Heart left ventricle (tissue), 16 donors: ENCODE results near the gene MAPK4. TPM values are rescaled to one million over a fixed set of nuclear protein-coding genes. Genes with fewer than 3 reads are reported as not detected.

ENCODE experiments used
- ATAC-seq, 4 donors: fragments of 200-7000 bp; cut with Tn5 transposase; one replicate each; pipeline ENCODE4 v1.9.1; 2020 to 2022; ENCODE audit warnings: moderate library complexity in 4 of 4, mild to moderate bottlenecking in 3 of 4, moderate number of reproducible peaks in 1 of 4
- DNase-seq, 5 donors: peaks; one replicate each; pipeline ENCODE4 v3.0.0-alpha.2; 2020
- H3K27ac ChIP-seq, 12 donors: fragments of 200-600 bp; sonication (generic) in 4 of 12; one replicate each; pipeline versions ENCODE4 v1.5.0 to v1.8.0; 2016 to 2022; ENCODE audit warnings: mild to moderate bottlenecking in 2 of 12
- H3K27me3 ChIP-seq, 9 donors: fragments of 200-600 bp; sonication (generic) in 2 of 9; one replicate each; pipeline versions ENCODE4 v1.5.1 to v1.8.0; 2016 to 2022; ENCODE audit warnings: mild to moderate bottlenecking in 3 of 9
- H3K36me3 ChIP-seq, 9 donors: fragments of 200-600 bp; sonication (generic) in 2 of 9; one replicate each; pipeline versions ENCODE4 v1.5.0 to v1.8.0; 2018 to 2022; ENCODE audit warnings: mild to moderate bottlenecking in 2 of 9
- H3K4me1 ChIP-seq, 12 donors: fragments of 200-600 bp; sonication (generic) in 4 of 12; one replicate each; pipeline versions ENCODE4 v1.5.0 to v1.8.0; 2016 to 2022; ENCODE audit warnings: mild to moderate bottlenecking in 3 of 12
- H3K4me3 ChIP-seq, 12 donors: fragments of 200-600 bp; sonication (generic) in 4 of 12; one replicate each; pipeline versions ENCODE4 v1.5.0 to v1.8.0; 2017 to 2022; ENCODE audit warnings: mild to moderate bottlenecking in 9 of 12, moderate library complexity in 4 of 12
- H3K9me3 ChIP-seq, 12 donors: fragments of 200-600 bp; sonication (generic) in 4 of 12; one replicate each; pipeline versions ENCODE4 v1.5.0 to v1.8.0; 2016 to 2022; ENCODE audit warnings: mild to moderate bottlenecking in 1 of 12
- POLR2A ChIP-seq, 2 donors: fragments of 450-650 bp; IDR thresholded peaks; one replicate each; pipeline ENCODE4 v1.6.1; 2017; ENCODE audit warnings: antibody characterized with exemption in 2 of 2, mild to moderate bottlenecking in 2 of 2, moderate library complexity in 2 of 2
- WGBS, 4 donors: extraction: QIAGEN DNeasy Blood & Tissue Kit in 2 of 4; methylation state at CpG; one replicate each; pipeline versions ENCODE4 v1.1.5 to v1.1.7; 2013 to 2018; 5-methylcytosine and 5-hydroxymethylcytosine counted together
- intact Hi-C, 10 donors: fragments of 100-400 bp; cut with DNase I; formaldehyde crosslinking; loops; one replicate each; pipeline versions ENCODE4 v1.11.1 to v1.14.2; 2022
- polyA plus RNA-seq, 2 donors: library from polyadenylated mRNA; stranded (reverse); fragments of 200-250 nt; gene quantifications; one replicate each; pipeline ENCODE4 v1.2.3, GENCODE V29; 2013
- total RNA-seq, 9 donors: library from RNA; depleted of rRNA in 2 of 9; stranded (reverse); fragments of >200 nt in 2 of 9; fragmentation: NEBNext Ultra II Directional in 3 of 9; extraction: Animal tissue kit (Norgen Biotek cat#: 25700) in 3 of 9; gene quantifications; one replicate each; pipeline versions ENCODE4 v1.1.0 to v1.2.4, GENCODE V29; 2016 to 2023
- TF ChIP-seq, protein P1 (sequence below), 12 donors: fragments of 200-600 bp; sonication (generic) in 4 of 12; IDR thresholded peaks; one replicate each; pipeline versions ENCODE4 v1.5.0 to v1.8.0; 2018 to 2022; ENCODE audit warnings: antibody characterized with exemption in 12 of 12, mild to moderate bottlenecking in 5 of 12
- donor health status: ischemic (EF 13 %, LVEDD 7.1; RV severe dilation, severe dysfunction).
- donor health status: healthy with polysubstance abuse.
- donor health status: DM: no; HTN: yes; CAD: no.
- donor health status: DM: no; HTN: no; CAD: no.
- donor health status: ischemic (EF 25% LVEDD 6.9; RV normal size, moderate dysfunction).
- donor health status: ischemic (EF 25% LVEDD 5.7; RV mildly dilated, moderate dysfunction).
- donor health status: healthy.
- donor health status: DM: yes; HTN: yes; CAD: no.
- donor health status: ischemic (EF 35%, LVEDD 5.7; RV mildly dilated, moderate dysfunction).
- donor health status: nonischemic (EF 11% LVEDD 7.7; RV severe dilation, severe dysfunction).
- donor health status: DM: yes; HTN: yes; CAD: no.
- donor health status: PGD.
- donor health status: ischemic (EF 29% LVEDD 5.4; RV normal size, mild dysfunction).
- donor health status: nonischemic (EF 23%, LVEDD 6.1; RV moderate dilation, normal function).

The MAPK4 gene
- total and polyA plus RNA-seq, 11 donors, result 8.5 to 169 (median 30.1) TPM

DNA sequence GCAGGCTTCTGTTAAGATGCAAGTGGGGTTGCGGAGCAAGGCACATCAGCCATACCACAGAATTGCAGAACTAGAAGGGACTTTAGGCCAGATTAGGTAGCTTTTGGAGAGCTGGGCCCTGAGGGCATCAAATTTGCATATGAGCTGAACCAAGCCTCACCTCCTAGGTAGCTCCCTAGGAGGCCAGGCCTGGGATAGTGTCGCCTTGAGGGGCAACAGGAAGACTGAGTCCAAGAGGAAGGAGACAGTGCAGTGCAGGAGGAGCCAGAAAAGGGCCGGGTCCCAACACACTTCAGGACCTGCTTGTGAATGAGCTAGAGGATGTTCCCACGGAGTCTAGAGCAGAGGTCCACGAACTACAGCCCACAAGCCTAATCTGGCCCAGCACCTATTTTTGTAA lies 98.7 kb downstream of the MAPK4 start:
- H3K27me3 ChIP-seq, result no peaks in the 10 kb centered on the region
- peaks cover 0 to 56% (median 30%) of the 10 kb centered on the region in 12 donors for H3K4me1 ChIP-seq
- TF ChIP-seq, protein P1, sequence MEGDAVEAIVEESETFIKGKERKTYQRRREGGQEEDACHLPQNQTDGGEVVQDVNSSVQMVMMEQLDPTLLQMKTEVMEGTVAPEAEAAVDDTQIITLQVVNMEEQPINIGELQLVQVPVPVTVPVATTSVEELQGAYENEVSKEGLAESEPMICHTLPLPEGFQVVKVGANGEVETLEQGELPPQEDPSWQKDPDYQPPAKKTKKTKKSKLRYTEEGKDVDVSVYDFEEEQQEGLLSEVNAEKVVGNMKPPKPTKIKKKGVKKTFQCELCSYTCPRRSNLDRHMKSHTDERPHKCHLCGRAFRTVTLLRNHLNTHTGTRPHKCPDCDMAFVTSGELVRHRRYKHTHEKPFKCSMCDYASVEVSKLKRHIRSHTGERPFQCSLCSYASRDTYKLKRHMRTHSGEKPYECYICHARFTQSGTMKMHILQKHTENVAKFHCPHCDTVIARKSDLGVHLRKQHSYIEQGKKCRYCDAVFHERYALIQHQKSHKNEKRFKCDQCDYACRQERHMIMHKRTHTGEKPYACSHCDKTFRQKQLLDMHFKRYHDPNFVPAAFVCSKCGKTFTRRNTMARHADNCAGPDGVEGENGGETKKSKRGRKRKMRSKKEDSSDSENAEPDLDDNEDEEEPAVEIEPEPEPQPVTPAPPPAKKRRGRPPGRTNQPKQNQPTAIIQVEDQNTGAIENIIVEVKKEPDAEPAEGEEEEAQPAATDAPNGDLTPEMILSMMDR (IDR thresholded peaks at IDR 0.05), result no peak
- no peak for TF ChIP-seq POLR2A (IDR thresholded peaks at IDR 0.05)
- peaks cover 0 to 12% (median 0%) of the 10 kb centered on the region in 12 donors for H3K9me3 ChIP-seq
- WGBS, 4 donors, result 81 to 91% (median 87%) methylated on average over 4 to 5 of the region's 5 CpGs
- DNase-seq (no peak), ATAC-seq (no peak)
- no peak overlapping the region for H3K4me3 ChIP-seq
- intact Hi-C loops, result loop anchor here in 3 of 10 donors (5.0 to 10.0 kb wide), 4 partner anchors 66 to 126 kb away; no protein-coding TSS in a partner anchor
- H3K36me3 ChIP-seq, result no peaks in the 10 kb centered on the region
- peak overlapping the region; percentile 59 to 98 (median 90) for H3K27ac ChIP-seq

DNA sequence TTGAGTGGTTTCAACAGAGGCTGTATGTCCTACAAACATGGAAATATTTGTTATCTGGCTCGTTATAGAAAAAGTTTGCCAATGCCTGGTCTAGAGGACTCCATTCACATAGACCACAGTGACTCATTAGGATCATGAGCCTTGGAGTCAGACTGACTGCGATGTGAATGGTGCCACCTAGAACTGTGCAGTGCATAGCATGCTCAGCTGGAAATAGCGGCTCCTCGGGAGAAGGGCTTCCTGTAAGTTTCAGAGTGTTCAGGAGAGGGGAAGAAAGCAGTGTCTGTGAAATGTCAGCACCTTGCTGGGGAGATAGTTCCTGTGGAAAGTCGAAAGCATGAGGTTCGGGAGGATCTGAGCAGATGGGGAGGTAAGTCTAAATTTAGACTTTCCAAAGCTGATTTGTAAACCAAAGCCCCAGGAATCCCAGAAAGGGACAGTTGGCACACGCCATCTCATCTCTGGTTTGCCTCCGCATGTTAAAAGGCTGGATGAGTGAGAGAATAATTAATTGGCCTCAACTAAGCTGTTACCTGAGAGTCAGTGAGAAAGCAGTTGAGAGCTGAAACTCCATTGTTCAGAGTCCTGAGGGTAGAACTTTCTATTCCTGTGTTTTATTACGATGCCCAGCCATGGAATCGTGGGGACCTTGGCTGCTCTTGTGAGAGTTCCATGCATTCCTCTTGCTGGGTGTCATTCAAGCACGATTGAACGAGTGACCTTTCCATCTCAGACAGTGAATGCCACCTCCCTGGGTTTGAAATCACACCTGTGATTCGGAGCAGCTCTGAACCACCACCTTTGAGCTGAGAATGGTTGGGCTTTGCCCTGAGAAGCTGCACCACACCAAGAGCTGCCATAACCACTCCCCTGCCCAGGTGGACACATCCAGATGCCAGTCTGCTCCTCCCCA lies 99.5 kb downstream of the MAPK4 start:
- peak overlapping the region; percentile 59 to 98 (median 90) for H3K27ac ChIP-seq
- DNase-seq, result peak in 3 of 5 donors; percentile 38 to 63 (median 55)
- peak; percentile 44 to 73 (median 57) for ATAC-seq
- no peaks in the 10 kb centered on the region for H3K36me3 ChIP-seq
- no peaks in the 10 kb centered on the region for H3K27me3 ChIP-seq
- peaks cover 0 to 12% (median 0%) of the 10 kb centered on the region in 12 donors for H3K9me3 ChIP-seq
- TF ChIP-seq POLR2A (IDR thresholded peaks at IDR 0.05), result no peak
- TF ChIP-seq, protein P1 (IDR thresholded peaks at IDR 0.05), result peak in 3 of 12 donors; percentile 24 to 42 (median 35)
- intact Hi-C loops, result loop anchor here in 4 of 10 donors (5.0 to 10.0 kb wide), 5 partner anchors 65 to 125 kb away; partner anchors contain the start of gene MAPK4 (in 1 of the 4)
- H3K4me1 ChIP-seq, result peaks cover 0 to 49% (median 25%) of the 10 kb centered on the region in 12 donors
- peak overlapping the region in 2 of 12 donors; percentile 3 to 13 for H3K4me3 ChIP-seq
- WGBS, 4 donors, result 20 to 30% (median 26%) methylated on average over 13 of the region's 13 CpGs

DNA sequence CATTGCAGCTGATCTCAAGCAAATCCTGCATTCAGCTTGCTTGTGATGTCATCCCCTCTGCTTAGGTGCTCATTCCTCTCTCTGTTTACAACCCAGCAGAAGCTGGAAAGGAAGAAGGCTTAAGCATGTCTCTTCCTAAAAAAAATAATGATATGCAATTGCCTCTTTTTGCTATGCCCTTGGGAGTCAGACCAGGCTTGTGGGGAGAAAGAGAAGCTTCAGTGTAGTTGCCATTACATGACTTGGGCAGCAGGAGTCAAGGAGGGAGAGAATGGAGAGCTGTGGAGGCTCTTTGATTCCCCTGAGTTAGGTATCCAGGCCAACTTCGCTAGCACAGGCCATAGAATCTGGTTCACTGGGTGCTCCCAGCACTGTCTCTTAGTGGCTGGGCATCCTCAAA lies 101.1 kb downstream of the MAPK4 start:
- Histone ChIP-seq H3K27ac (peak overlapping the region in 7 of 12 donors; percentile 6 to 98 (median 90)), H3K36me3 (no peaks in the 10 kb centered on the region), H3K9me3 (peaks cover 0 to 12% (median 0%) of the 10 kb centered on the region in 12 donors), H3K4me1 (peaks cover 0 to 44% (median 18%) of the 10 kb centered on the region in 12 donors), H3K27me3 (no peaks in the 10 kb centered on the region), H3K4me3 (no peak overlapping the region)
- intact Hi-C loops, result loop anchor here in 2 of 10 donors (10.0 kb wide), 2 partner anchors 64 to 96 kb away; partner anchors contain the start of gene MAPK4 (in 1 of the 2)
- ATAC-seq, result no peak
- TF ChIP-seq, protein P1 (IDR thresholded peaks at IDR 0.05), result no peak
- WGBS, 4 donors, result 60 to 77% (median 61%) methylated on average over 1 of the region's 1 CpG
- DNase-seq, result no peak

DNA sequence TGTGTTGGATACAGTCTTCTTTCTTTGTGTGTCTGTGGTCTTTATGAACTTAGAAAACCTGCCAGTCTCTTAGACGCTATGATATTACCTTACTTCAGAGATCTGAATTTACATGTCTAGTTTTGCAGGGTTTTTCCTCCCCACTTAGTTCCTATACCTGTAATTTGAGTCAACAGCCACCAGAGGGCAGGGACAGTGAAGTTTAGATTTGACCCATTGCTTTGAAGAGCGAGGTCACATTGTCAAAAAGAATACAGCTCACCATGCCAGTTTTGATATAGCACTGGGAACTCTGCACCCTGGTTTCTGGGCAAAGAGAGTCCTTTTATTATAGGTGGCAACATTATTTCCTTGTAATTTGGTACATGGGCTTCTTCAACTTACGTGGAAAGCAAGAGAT lies 102.3 kb downstream of the MAPK4 start:
- 72 to 77% (median 74%) methylated on average over 3 of the region's 3 CpGs for WGBS, 4 donors
- H3K27ac ChIP-seq, result peak overlapping the region in 5 of 12 donors; percentile 19 to 80 (median 30)

More for the DNA sequence above, 102.3 kb downstream of the MAPK4 start:
- H3K27me3 ChIP-seq, result no peaks in the 10 kb centered on the region
- intact Hi-C loops, result loop anchor here in 2 of 10 donors (10.0 kb wide), 2 partner anchors 63 to 97 kb away; partner anchors contain the start of gene MAPK4 (in 1 of the 2)
- H3K36me3 ChIP-seq, result no peaks in the 10 kb centered on the region
- DNase-seq, result no peak
- no peak for ATAC-seq
- H3K9me3 ChIP-seq, result peaks cover 0 to 12% (median 0%) of the 10 kb centered on the region in 12 donors
- TF ChIP-seq, protein P1 (IDR thresholded peaks at IDR 0.05), result peak in 5 of 12 donors; percentile 7 to 39 (median 25)
- TF ChIP-seq POLR2A (IDR thresholded peaks at IDR 0.05), result no peak
- peaks cover 0 to 47% (median 17%) of the 10 kb centered on the region in 12 donors for H3K4me1 ChIP-seq
- H3K4me3 ChIP-seq, result no peak overlapping the region
